ENCODE data around the gene AKT1. TPM values are rescaled to one million over a fixed set of nuclear protein-coding genes. Genes with fewer than 3 reads are reported as not detected.

The AKT1 gene
- total and polyA plus RNA-seq, 4 donors = 30.6 to 192 (median 58.7) TPM

GRCh38 chr14:104826861-104827176, 31.3 kb upstream of the AKT1 start (continued):
- TF ChIP-seq REST (IDR thresholded peaks at IDR 0.05) (no peak), YY1 (IDR thresholded peaks at IDR 0.05) (no peak), RXRA (IDR thresholded peaks at IDR 0.05) (no peak), JUND (IDR thresholded peaks at IDR 0.05) (no peak), ATF3 (IDR thresholded peaks at IDR 0.05) (no peak), HNF4G (IDR thresholded peaks at IDR 0.05) (no peak), HNF4A (conservative IDR thresholded peaks at IDR 0.05) (peak in 1 of 2 donors; percentile 16), SP1 (IDR thresholded peaks at IDR 0.05) (peak; percentile 28)

DNA sequence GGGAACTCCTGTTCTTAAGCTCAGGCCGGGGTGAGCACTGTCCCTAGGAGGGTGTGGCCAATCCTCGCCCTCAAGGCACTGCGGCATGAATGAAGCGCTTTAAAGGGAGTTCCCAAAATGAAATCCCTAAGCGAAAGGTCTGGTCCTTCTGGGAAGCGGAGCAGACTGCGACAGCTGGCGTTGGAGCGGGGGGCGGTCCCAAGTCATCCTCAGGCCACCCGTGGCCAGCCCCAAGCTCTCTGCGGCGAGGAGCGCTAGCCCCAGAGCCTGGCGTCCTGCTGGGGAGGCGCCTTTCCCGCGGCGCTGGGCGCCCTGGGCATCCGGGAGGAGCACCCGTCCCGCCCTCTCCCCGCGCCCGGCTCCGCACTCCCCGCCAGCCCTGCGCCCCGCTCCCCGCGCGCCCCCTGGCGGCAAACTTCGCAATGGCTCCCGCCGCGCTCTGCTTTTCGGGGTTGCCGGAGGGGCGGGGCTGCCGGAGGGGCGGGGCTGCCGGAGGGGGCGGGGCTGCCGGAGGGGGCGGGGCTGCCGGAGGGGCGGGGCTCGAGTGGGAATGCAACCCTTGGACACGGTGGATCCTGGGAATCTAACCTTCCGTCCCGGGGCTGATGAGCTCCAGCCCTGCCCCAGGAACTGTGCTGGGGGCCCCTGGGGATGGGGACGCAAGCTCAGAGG, 30.8 kb upstream of the AKT1 start:
- H3K4me1 ChIP-seq (ENCODE audit: control insufficient read depth in 4 of 4, insufficient read depth in 4 of 4, low read length in 3 of 4) = peaks cover 6 to 19% (median 13%) of the 10 kb centered on the region in 4 donors
- no peaks in the 10 kb centered on the region for H3K36me3 ChIP-seq (ENCODE audit: control insufficient read depth in 4 of 4, insufficient read depth in 3 of 4, low read depth in 1 of 4, low read length in 3 of 4)
- peak overlapping the region in 2 of 3 donors; percentile 24 to 66 for H3K4me3 ChIP-seq (ENCODE audit: low read depth in 1 of 3, low read length in 3 of 3)
- no peak overlapping the region for H3K9ac ChIP-seq (ENCODE audit: low read depth in 1 of 2, low read length in 2 of 2)
- H3K9me3 ChIP-seq (ENCODE audit: control insufficient read depth in 4 of 4, low read length in 3 of 4) = no peaks in the 10 kb centered on the region
- peak overlapping the region in 1 of 2 donors; percentile 41 for H3K27ac ChIP-seq (ENCODE audit: low read depth in 1 of 2, low read length in 2 of 2)
- 1% methylated on average over 54 of the region's 54 CpGs for WGBS
- TF ChIP-seq FOXA1 (IDR thresholded peaks at IDR 0.05) = no peak
- TF ChIP-seq, protein P1, sequence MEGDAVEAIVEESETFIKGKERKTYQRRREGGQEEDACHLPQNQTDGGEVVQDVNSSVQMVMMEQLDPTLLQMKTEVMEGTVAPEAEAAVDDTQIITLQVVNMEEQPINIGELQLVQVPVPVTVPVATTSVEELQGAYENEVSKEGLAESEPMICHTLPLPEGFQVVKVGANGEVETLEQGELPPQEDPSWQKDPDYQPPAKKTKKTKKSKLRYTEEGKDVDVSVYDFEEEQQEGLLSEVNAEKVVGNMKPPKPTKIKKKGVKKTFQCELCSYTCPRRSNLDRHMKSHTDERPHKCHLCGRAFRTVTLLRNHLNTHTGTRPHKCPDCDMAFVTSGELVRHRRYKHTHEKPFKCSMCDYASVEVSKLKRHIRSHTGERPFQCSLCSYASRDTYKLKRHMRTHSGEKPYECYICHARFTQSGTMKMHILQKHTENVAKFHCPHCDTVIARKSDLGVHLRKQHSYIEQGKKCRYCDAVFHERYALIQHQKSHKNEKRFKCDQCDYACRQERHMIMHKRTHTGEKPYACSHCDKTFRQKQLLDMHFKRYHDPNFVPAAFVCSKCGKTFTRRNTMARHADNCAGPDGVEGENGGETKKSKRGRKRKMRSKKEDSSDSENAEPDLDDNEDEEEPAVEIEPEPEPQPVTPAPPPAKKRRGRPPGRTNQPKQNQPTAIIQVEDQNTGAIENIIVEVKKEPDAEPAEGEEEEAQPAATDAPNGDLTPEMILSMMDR (IDR thresholded peaks at IDR 0.05; ENCODE audit: low read depth, low read length, missing input control) = peak; percentile 75
- no peak for TF ChIP-seq HNF4G (IDR thresholded peaks at IDR 0.05)
- no peak for TF ChIP-seq HNF4A (conservative IDR thresholded peaks at IDR 0.05)
- TF ChIP-seq RAD21 (IDR thresholded peaks at IDR 0.05) = peak; percentile 67 to 71
- TF ChIP-seq GABPA (IDR thresholded peaks at IDR 0.05 in 1 of 2, conservative IDR thresholded peaks at IDR 0.05 in 1 of 2) = no peak
- no peak for TF ChIP-seq TAF1 (conservative IDR thresholded peaks at IDR 0.05)
- TF ChIP-seq, protein P2, sequence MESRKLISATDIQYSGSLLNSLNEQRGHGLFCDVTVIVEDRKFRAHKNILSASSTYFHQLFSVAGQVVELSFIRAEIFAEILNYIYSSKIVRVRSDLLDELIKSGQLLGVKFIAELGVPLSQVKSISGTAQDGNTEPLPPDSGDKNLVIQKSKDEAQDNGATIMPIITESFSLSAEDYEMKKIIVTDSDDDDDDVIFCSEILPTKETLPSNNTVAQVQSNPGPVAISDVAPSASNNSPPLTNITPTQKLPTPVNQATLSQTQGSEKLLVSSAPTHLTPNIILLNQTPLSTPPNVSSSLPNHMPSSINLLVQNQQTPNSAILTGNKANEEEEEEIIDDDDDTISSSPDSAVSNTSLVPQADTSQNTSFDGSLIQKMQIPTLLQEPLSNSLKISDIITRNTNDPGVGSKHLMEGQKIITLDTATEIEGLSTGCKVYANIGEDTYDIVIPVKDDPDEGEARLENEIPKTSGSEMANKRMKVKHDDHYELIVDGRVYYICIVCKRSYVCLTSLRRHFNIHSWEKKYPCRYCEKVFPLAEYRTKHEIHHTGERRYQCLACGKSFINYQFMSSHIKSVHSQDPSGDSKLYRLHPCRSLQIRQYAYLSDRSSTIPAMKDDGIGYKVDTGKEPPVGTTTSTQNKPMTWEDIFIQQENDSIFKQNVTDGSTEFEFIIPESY (IDR thresholded peaks at IDR 0.05) = no peak
- TF ChIP-seq FOXA2 (IDR thresholded peaks at IDR 0.05) = no peak
- TF ChIP-seq REST (IDR thresholded peaks at IDR 0.05) = no peak
- TF ChIP-seq ATF3 (IDR thresholded peaks at IDR 0.05) = no peak
- TF ChIP-seq EGR1 (IDR thresholded peaks at IDR 0.05; ENCODE audit: low read depth in 2 of 2) = no peak
- no peak for TF ChIP-seq NR2F2 (IDR thresholded peaks at IDR 0.05)
- no peak for TF ChIP-seq RXRA (IDR thresholded peaks at IDR 0.05)
- peaks cover 0 to 2% (median 0%) of the 10 kb centered on the region in 4 donors for H3K27me3 ChIP-seq (ENCODE audit: control insufficient read depth in 4 of 4, insufficient read depth in 4 of 4, low read length in 3 of 4)
- DNase-seq (ENCODE audit: low spot score) = peak; percentile 97

All from liver (tissue), 9 donors.